Hepatocyte (in vitro differentiated cells): ENCODE measurements around the gene NCS1.

Experiments used
- EZH2 ChIP-seq: fragments of 200-600 bp; sonication (generic); IDR thresholded peaks from 2 replicates; pipeline ENCODE4 v1.6.1; 2016; ENCODE audit warnings: antibody characterized with exemption, mild to moderate bottlenecking, borderline replicate concordance
- EZH2phosphoT487 ChIP-seq: fragments of 200-600 bp; sonication (generic); IDR thresholded peaks from one replicate; pipeline ENCODE4 v1.6.1; 2018; ENCODE audit warnings: antibody characterized with exemption, mild to moderate bottlenecking, low read depth, moderate library complexity; ENCODE audit not compliant: unreplicated experiment, severe bottlenecking
- TF ChIP-seq, protein P1 (sequence below): fragments of 200-600 bp; sonication (generic); IDR thresholded peaks from 2 replicates; pipeline ENCODE4 v1.5.1; 2016; ENCODE audit warnings: antibody characterized with exemption, mild to moderate bottlenecking; ENCODE audit not compliant: poor library complexity

DNA sequence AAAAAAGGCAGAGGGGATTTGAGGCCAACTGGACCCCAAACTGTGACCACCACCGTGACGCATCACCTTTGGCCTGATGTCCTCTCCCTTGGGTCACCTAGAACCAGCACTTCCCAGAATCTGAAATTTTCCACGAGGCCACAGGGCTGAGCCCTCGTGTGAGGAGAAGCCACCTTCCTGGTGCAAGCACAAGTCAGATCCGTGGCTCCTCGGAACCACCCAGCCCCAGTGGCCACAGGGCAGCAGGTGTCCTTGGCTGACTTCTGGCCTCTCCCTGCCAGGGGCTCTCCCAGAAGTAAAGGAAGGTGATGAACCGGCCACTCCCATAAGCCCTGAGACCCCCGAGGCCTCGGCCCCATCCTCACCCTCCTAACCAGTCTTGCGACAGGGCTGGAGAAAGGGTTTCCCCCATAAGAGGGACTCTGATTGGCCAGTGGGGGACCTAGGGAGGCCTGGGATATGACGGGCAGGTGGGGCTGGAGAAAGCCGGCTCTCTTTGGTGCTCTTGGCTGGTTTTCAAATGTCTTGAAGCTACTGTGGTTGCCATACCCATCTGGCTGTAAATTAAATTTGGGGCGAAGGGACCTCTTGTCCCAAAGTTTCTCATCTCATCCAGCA is 72.5 kb downstream of the NCS1 start:
- TF ChIP-seq, protein P1, sequence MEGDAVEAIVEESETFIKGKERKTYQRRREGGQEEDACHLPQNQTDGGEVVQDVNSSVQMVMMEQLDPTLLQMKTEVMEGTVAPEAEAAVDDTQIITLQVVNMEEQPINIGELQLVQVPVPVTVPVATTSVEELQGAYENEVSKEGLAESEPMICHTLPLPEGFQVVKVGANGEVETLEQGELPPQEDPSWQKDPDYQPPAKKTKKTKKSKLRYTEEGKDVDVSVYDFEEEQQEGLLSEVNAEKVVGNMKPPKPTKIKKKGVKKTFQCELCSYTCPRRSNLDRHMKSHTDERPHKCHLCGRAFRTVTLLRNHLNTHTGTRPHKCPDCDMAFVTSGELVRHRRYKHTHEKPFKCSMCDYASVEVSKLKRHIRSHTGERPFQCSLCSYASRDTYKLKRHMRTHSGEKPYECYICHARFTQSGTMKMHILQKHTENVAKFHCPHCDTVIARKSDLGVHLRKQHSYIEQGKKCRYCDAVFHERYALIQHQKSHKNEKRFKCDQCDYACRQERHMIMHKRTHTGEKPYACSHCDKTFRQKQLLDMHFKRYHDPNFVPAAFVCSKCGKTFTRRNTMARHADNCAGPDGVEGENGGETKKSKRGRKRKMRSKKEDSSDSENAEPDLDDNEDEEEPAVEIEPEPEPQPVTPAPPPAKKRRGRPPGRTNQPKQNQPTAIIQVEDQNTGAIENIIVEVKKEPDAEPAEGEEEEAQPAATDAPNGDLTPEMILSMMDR: no peak
- TF ChIP-seq EZH2 (no peak), EZH2phosphoT487 (no peak)
